Heart right ventricle (tissue), 16 donors: Measurements from ENCODE around the gene DSTYK. TPM values are rescaled to one million over a fixed set of nuclear protein-coding genes. Genes with fewer than 3 reads are reported as not detected.

Experiments
- ATAC-seq, 8 donors: fragments of 200-7000 bp; cut with Tn5 transposase; one replicate each; pipeline ENCODE4 v1.9.1; 2020; ENCODE audit warnings: mild to moderate bottlenecking in 8 of 8, moderate library complexity in 8 of 8, moderate number of reproducible peaks in 1 of 8
- DNase-seq, 2 donors: peaks; one replicate each; pipeline ENCODE4 v3.0.0-alpha.2; 2020
- H3K27ac ChIP-seq, 10 donors: fragments of 200-600 bp; sonication (generic) in 2 of 10; one replicate each; pipeline versions ENCODE4 v1.5.0 to v1.8.0; 2020 to 2022; ENCODE audit warnings: mild to moderate bottlenecking in 3 of 10
- H3K27me3 ChIP-seq, 7 donors: fragments of 200-600 bp; one replicate each; pipeline ENCODE4 v1.8.0; 2021 to 2022; ENCODE audit warnings: mild to moderate bottlenecking in 2 of 7
- H3K36me3 ChIP-seq, 9 donors: fragments of 200-600 bp; sonication (generic) in 1 of 9; one replicate each; pipeline versions ENCODE4 v1.5.0 to v1.8.0; 2020 to 2022; ENCODE audit warnings: mild to moderate bottlenecking in 2 of 9
- H3K4me1 ChIP-seq, 9 donors: fragments of 200-600 bp; sonication (generic) in 1 of 9; one replicate each; pipeline versions ENCODE4 v1.5.0 to v1.8.0; 2020 to 2022; ENCODE audit warnings: mild to moderate bottlenecking in 4 of 9
- H3K4me3 ChIP-seq, 10 donors: fragments of 200-600 bp; sonication (generic) in 2 of 10; one replicate each; pipeline versions ENCODE4 v1.5.0 to v1.8.0; 2020 to 2022; ENCODE audit warnings: mild to moderate bottlenecking in 7 of 10, moderate library complexity in 2 of 10
- H3K9me3 ChIP-seq, 11 donors: fragments of 200-600 bp in 10 of 11; sonication (generic) in 2 of 11; one replicate each; pipeline versions ENCODE4 v1.5.0 to v1.8.0; 2013 to 2022; ENCODE audit warnings: mild to moderate bottlenecking in 2 of 11, control low read depth in 1 of 11, moderate library complexity in 1 of 11
- CTCF ChIP-seq, 9 donors: fragments of 200-600 bp; sonication (generic) in 2 of 9; IDR thresholded peaks; one replicate each; pipeline versions ENCODE4 v1.5.0 to v1.8.0; 2021 to 2022; ENCODE audit warnings: antibody characterized with exemption in 9 of 9, mild to moderate bottlenecking in 5 of 9, moderate library complexity in 1 of 9
- WGBS, 2 donors: extraction: QIAGEN DNeasy Blood & Tissue Kit; methylation state at CpG; one replicate each; pipeline ENCODE4 v1.1.7; 2013; ENCODE audit warnings: inconsistent platforms in 1 of 2; 5-methylcytosine and 5-hydroxymethylcytosine counted together
- intact Hi-C, 10 donors: fragments of 100-400 bp; cut with DNase I; formaldehyde crosslinking; loops; one replicate each; pipeline versions ENCODE4 v1.11.1 to v1.14.2; 2022
- polyA plus RNA-seq, 2 donors: library from polyadenylated mRNA; stranded (reverse); fragments of 200-250 nt; gene quantifications; one replicate each; pipeline ENCODE4 v1.2.3, GENCODE V29; 2013
- total RNA-seq, 10 donors: library from RNA; stranded (reverse); fragmentation: NEBNext Ultra II Directional in 3 of 10; extraction: Animal tissue kit (Norgen Biotek cat#: 25700) in 3 of 10; gene quantifications; one replicate each; pipeline versions ENCODE4 v1.2.1 to v1.2.4, GENCODE V29; 2021 to 2023
- donor health status: Arrhythmogenic right ventricular cardiomyopathy.
- donor health status: ischemic (EF 13 %, LVEDD 7.1; RV severe dilation, severe dysfunction).
- donor health status: healthy with polysubstance abuse.
- donor health status: DM: no; HTN: yes; CAD: no.
- donor health status: DM: no; HTN: no; CAD: no.
- donor health status: ischemic (EF 25% LVEDD 6.9; RV normal size, moderate dysfunction).
- donor health status: ischemic (EF 25% LVEDD 5.7; RV mildly dilated, moderate dysfunction).
- donor health status: healthy.
- donor health status: DM: yes; HTN: yes; CAD: no.
- donor health status: Ischemic cardiomyopathy.
- donor health status: ischemic (EF 35%, LVEDD 5.7; RV mildly dilated, moderate dysfunction).
- donor health status: nonischemic (EF 11% LVEDD 7.7; RV severe dilation, severe dysfunction).
- donor health status: DM: yes; HTN: yes; CAD: no.
- donor health status: PGD.
- donor health status: ischemic (EF 29% LVEDD 5.4; RV normal size, mild dysfunction).
- donor health status: nonischemic (EF 23%, LVEDD 6.1; RV moderate dilation, normal function).

DSTYK gene
- total and polyA plus RNA-seq, 12 donors = 2.6 to 9.5 (median 7.6) TPM

- 25 to 31% methylated on average over 8 of the region's 8 CpGs for WGBS, 2 donors
- H3K4me1 ChIP-seq = peaks cover 28 to 49% (median 40%) of the 10 kb centered on the region in 9 donors
- H3K27ac ChIP-seq = peak overlapping the region in 4 of 10 donors; percentile 6 to 45 (median 15)
These were observed 44.7 kb upstream of the DSTYK start for GRCh38 chr1:205255941-205256780.

GRCh38 chr1:205251576-205251975, 40.1 kb upstream of the DSTYK start:
- Histone ChIP-seq H3K27me3 (no peaks in the 10 kb centered on the region), H3K9me3 (no peaks in the 10 kb centered on the region), H3K4me1 (peaks cover 16 to 43% (median 35%) of the 10 kb centered on the region in 9 donors), H3K36me3 (no peaks in the 10 kb centered on the region), H3K27ac (no peak overlapping the region), H3K4me3 (no peak overlapping the region)
- no peak for TF ChIP-seq CTCF (IDR thresholded peaks at IDR 0.05)
- 87 to 93% methylated on average over 5 of the region's 5 CpGs for WGBS, 2 donors
- intact Hi-C loops = loop anchor here in 6 of 10 donors (5.0 to 10.0 kb wide), 4 partner anchors 107 to 277 kb away; no protein-coding TSS in a partner anchor
- ATAC-seq = no peak
- no peak for DNase-seq

More at GRCh38 chr1:205255941-205256780, 44.7 kb upstream of the DSTYK start:
- DNase-seq = peak; percentile 90 to 91
- ATAC-seq = peak; percentile 86 to 94 (median 92)
- intact Hi-C loops = loop anchor here (1.0 to 10.0 kb wide), 15 partner anchors 27 to 449 kb away; partner anchors contain the start of genes RBBP5 (in 3 of the 10) and DSTYK (in 1 of the 10)
- Histone ChIP-seq H3K36me3 (no peaks in the 10 kb centered on the region), H3K27me3 (no peaks in the 10 kb centered on the region), H3K9me3 (no peaks in the 10 kb centered on the region), H3K4me3 (no peak overlapping the region)
- peak; percentile 92 to 99 (median 95) for TF ChIP-seq CTCF (IDR thresholded peaks at IDR 0.05)

- H3K9me3 ChIP-seq = no peaks in the 10 kb centered on the region
- peaks cover 12 to 38% (median 29%) of the 10 kb centered on the region in 9 donors for H3K4me1 ChIP-seq
- ATAC-seq (no peak), DNase-seq (no peak)
- intact Hi-C loops = loop anchor here in 6 of 10 donors (5.0 to 10.0 kb wide), 4 partner anchors 106 to 276 kb away; no protein-coding TSS in a partner anchor
- H3K36me3 ChIP-seq = no peaks in the 10 kb centered on the region
- no peak overlapping the region for H3K4me3 ChIP-seq
- no peak for TF ChIP-seq CTCF (IDR thresholded peaks at IDR 0.05)
- 69 to 77% methylated on average over 6 of the region's 6 CpGs for WGBS, 2 donors
- no peaks in the 10 kb centered on the region for H3K27me3 ChIP-seq
- no peak overlapping the region for H3K27ac ChIP-seq
These were observed 39.2 kb upstream of the DSTYK start for GRCh38 chr1:205250699-205251098.

- no peak overlapping the region for H3K27ac ChIP-seq
- ATAC-seq = no peak
- H3K4me1 ChIP-seq = peaks cover 12 to 38% (median 29%) of the 10 kb centered on the region in 9 donors
- intact Hi-C loops = loop anchor here in 6 of 10 donors (5.0 to 10.0 kb wide), 4 partner anchors 105 to 275 kb away; no protein-coding TSS in a partner anchor
- H3K36me3 ChIP-seq = no peaks in the 10 kb centered on the region
- H3K9me3 ChIP-seq = no peaks in the 10 kb centered on the region
- WGBS, 2 donors = 74 to 75% methylated on average over 4 of the region's 4 CpGs
- no peak for TF ChIP-seq CTCF (IDR thresholded peaks at IDR 0.05)
- no peak overlapping the region for H3K4me3 ChIP-seq
- no peaks in the 10 kb centered on the region for H3K27me3 ChIP-seq
- DNase-seq = no peak
These were observed 38.1 kb upstream of the DSTYK start for GRCh38 chr1:205249651-205250050.
